HG02642 (cell line): ENCODE measurements around the gene NME1.
A peak's percentile ranks its signal among the peaks of the same experiment; 100 is the strongest.
"Not testable (repeated sequence)": the region's sequence is repeated elsewhere in the genome, so short reads cannot be mapped to it uniquely, and the experiment has no call there.

ENCODE experiments used
- ATAC-seq: cut with Tn5 transposase; IDR thresholded peaks from one replicate; pipeline ENCODE4 v1.9.1; 2021; ENCODE audit warnings: mild to moderate bottlenecking; ENCODE audit not compliant: unreplicated experiment, poor library complexity

The NME1 gene

DNA sequence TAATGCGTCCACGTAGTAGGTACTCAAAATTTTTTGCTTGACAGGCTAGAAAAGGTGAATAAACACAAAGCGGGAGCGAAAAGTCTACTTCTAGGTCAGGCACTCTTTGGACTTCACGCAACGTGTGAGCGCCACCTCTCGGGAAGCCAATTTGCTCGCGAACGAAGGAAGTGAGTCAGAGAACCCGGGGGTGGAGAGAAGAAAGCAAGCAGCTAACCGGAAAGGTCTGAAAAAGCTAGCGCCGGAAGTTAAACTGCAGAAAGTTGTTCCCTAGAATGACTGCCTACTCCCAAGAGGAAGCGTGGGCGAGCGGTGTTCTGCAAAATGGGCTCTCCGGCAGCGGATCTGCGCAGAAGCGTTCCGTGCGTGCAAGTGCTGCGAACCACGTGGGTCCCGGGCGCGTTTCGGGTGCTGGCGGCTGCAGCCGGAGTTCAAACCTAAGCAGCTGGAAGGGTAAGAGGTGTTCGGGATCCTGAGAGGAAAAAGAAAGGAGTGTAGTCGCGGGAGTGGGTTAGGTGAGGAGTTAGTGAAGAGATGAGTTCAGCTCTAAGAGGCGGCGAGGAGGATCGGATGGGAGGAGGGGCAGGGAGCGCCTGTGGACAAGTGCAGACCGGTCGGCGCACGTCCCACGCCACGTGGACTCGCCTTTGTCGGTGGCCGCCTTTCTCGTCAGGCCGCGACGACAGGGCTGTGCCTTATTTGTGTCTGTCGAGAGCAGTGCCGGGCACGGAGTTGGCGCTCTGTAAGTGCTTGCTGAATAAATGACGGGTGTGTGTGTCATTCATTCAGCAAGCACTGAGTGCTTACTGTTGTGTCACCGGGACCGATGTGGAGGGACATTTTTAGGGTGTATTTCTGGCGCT lies at the start of gene NME1:
Gene NME1 (plus strand): TSS at position 350 of the 863 bp plus-strand sequence. CDS start 2,096 bp downstream, outside the sequence.
- peak; percentile 93 for ATAC-seq

DNA sequence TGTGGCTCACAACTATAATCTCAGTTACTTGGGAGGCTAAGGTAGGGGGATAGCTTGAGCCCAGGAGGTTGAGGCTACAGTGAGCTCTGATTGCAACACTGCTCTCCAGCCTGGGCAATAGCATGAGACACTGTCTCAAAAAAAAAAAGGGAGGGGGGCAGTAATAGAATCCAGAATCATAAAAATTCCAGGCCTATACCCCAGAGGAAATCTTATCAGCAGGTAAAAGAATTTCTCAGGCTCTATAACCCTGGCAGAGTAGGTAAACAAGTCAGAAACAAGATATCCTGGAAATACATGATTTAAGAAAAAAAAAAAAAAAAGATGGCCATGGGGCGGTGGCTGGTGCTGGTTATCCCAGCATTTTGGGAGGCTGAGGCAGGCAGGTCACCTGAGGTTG lies 45.6 kb upstream of the NME1 start:
- no peak for ATAC-seq

DNA sequence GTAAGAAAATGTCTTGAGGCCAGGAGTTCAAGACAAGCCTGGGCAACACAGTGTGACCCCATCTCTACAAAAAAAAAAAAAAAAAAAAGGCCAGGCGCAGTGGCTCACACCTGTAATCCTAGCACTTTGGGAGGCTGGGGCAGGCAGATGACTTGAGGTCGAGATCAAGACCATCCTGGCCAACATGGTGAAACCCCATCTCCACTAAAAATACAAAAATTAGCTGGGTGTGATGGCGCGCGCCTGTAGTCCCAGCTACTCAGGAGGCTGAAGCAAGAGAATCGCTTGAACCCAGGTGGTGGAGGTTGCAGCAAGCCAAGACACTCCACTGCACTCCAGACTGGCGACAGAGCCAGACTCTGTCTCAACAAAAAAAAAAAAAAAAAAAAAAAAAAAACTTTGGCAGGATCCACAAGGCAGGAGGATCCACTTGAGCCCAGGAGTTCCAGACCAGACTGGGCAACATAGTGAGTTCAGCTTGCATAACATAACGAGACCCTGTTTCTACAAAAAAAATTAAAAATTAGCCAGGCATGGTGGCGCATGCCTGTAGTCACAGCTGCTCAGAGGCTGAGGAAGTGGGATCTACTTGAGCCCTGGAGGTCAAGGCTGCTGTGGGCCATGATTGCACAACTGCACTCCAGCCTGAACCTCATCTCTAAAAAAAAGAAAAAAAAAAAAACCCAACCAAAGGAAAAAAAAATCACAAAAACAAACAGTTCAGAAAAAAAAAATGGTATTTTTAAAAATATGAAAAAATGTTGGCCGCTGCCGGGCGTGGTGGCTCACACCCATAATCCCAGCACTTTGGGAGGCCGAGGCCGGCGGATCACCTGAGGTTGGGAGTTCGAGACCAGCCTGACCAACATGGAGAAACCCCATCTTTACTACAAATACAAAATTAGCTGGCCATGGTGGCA lies 40.8 kb upstream of the NME1 start:
- ATAC-seq: not testable (repeated sequence)

DNA sequence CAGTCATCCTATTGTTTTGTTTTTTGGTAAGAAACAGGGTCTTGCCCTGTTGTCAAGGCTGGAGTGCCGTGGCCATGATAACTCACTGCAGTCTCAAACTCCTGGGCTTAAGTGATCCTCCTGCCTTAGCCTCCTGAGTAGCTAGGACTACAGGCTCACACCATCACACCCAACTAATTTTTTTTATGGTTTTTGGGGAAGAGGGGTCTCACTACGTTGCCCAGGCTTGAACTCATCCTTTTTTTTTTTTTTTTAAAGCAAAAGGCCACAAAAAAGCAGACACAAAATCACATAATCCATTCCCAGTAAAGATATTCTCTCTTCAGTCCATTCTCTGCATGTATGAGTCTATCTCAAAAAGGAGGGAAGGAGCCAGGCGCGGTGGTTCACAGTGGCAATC lies 38.2 kb upstream of the NME1 start:
- ATAC-seq: no peak

DNA sequence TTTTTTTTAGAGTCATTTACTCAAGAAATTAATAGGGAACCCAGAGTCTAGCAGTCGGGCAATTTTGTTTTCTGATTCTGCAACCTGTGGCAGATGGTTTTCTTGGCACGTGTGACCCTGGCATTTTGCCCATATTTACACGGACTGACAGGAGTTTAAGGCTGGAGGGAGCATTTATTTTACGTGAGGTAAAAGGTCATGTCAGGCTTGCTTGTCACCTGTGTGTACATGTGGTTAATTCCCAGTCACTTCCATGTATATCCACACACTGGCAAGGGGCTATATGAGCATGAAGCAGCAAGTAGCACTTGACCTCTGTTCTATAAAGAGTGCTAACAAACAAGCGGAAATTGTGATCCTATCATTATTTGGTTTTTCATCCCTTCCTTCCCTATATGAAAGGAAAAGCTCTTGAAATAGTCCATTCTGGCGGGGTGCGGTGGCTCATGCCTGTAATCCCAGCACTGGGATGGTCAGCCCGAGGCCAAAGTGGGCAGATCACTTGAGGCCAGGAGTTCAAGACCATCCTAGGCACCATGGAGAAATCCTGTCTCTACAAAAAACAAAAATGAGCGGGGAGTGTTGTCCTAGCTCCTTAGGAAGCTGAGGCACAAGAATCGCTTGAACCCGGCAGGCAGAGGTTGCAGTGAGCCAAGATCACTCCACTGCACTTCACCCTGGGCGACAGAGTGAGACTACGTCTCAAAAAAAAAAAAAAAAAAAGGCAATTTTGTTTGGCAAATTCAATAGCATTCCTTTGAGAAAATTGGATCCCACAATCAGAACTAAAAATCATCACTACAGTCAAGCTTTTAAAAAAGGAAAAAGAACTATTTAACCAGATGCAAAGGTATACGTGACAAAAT lies 34.8 kb upstream of the NME1 start:
- ATAC-seq: no peak

DNA sequence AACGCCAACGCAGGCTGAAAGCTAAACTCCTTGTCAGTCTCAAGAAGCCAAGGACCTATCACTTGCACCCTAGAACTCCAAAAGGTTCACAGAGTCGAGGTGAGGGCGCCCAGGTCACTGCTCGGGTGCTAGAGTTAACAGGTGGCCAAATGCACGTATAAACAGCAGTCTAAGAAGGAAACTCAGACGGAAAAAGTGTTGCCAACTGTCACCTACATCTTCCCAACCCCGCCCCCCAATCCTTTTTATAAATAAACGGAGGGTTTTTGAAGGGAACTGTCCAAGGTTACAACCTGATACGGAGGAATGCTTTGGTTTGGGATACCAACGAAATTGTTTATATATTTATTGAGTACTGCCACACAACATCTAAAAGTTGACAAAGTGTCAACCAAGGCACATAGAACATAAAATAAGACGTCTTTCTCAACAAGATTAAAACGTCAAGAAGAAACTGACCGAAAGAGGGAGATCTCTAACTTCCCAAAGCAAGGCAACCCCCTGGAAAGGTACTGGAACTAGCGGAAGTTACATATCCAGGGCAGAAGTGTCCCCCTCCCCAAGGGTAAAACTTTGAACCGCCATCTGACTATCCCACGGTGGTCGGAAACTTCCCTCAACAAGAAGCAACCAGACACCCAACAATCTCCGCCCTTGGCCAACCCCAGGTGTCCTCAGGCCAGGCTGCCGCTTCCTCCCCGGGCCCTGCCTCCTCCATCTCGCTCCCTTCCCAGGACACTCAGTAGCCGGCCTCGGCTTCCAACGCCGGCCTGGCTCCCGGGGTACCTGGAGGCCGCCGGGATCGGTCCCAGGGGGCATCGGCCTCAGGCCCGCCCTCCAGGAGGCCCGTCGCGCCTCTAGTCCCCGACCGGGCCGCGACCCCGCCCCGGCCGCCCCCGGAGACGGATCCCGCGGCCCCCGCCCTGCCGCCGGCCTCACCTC lies 33.7 kb upstream of the NME1 start:
- peak; percentile 23 for ATAC-seq

DNA sequence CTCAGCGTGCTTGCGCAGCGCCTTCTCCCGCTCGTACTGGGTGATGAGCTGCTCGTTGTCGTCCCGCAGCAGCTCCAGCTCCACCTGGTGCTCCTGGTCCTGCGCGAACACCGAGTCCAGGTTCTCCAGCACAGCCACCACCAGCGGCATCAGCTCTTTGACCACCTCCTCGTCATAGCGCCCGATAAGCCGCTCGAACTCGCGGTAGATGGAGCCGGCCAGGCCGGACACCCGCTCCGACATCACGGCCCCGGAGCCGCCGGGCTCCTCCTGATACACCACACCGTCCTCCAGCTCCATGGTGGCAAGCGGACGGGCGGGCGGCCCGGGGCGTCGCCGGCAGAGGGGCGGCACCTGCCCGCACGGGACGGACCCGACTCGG lies 33.0 kb upstream of the NME1 start:
- peak; percentile 35 for ATAC-seq

DNA sequence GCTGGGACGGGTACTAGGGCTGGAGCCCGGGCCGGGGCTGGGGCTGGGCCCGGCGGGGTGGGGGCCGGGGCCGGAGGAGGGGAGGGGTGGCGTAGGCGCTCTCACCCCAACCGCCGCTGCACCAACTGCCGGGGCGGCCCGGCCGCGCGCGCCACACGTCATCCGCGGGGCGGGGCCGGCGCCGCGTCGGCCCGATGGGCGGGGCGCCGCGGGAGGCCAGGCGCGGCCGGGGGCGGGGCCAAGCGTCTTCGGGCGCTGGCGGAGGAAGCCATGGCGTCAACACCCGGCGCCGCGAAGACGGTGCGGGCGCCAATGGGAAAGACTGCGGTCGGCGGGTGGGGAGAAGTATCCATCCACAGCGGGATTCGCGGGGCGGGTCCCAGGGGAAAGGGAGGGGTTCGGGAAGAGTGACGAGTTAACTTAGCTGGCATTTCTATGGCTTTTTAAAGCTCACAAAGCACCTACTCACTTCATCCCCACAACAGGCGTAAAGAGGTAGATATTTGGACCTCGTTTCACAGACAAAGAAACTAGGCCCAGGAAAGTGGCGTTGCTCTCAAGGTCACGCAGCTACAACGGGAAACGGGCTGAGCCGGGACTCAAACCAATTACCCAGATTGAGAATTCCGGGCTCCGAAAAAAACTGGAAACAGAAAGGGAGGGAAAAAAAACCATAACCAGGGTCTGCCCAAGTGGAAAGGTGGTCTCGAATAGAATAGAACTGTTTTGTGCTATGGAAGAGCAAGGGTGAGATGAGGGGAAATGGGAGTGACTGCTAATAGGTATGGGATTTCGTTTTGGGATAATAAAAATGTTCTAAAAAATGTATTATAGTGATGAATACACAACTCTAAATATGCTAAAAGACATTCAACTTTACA lies 32.4 kb upstream of the NME1 start, which contains the start of gene SPAG9:
Gene SPAG9 (minus strand): TSS at position 130 of the 881 bp plus-strand sequence. CDS start 212 bp downstream, outside the sequence.
- peak; percentile 75 for ATAC-seq

DNA sequence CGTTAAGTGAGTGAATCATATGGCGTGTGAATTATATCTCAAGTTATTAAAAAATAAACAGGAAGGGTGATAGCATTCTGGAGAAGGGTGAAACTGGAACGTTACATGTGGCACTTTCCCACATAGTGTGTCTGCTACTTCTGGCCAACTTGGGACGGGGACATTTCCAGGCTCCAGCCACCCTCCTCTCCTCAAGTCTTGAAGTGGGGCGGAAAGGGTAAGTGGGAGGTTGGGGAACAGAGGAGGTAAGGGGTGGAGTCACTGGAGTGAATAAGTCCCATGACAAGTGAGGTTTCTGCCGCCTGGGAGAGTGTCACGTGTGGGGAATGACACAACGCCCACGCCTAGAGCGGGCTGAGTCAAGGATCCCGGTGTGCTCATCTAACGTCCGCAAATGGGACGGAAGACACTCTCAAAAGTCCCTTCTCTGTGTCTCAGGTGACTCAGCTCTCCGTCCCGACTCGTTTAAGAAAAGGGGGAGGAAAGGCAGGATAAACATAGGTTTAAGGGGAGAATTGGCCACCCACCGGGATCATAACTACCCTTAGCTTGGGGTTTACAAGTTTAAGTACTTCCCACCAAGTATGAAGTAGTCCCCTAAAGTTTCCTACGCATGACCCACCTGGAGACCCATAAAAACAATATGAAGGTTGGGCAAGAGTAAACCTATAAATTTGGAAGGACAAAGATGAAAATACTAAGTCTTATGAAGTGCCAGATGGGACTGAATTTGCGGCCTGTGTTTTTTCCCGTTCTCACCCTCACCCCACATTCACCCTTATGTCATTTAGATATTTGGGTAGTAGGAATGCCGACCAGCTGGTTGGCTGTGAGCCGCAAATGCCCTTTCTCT lies 31.5 kb upstream of the NME1 start:
- ATAC-seq: peak; percentile 37

DNA sequence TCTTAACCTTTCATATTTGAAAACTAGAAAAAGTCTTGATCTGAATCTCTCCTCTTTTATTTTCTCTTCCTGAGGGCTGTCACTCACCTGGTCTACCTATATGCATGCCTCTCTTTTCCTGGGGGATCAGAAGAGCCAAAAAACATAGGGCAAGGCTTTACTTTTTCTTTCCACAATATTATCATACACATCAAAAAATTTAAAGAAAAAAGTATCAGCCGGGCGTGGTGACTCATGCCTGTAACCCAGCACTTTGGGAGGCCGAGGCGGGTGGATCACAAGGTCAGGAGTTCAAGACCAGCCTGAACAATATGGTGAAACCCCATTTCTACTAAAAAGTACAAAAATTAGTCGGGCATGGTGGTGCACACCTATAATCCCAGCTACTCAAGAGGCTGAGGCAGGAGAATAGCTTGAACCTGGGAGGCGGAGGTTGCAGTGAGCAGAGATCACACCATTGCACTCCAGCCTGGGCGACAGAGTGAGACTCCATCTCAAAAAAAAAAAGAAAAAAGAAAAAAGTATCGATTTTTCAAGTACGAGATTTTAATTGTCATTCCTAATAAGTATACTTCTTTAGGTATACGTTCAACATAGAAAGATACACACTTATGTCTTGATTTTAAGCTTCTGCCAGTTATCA lies 30.8 kb upstream of the NME1 start:
- ATAC-seq: not testable (repeated sequence)

DNA sequence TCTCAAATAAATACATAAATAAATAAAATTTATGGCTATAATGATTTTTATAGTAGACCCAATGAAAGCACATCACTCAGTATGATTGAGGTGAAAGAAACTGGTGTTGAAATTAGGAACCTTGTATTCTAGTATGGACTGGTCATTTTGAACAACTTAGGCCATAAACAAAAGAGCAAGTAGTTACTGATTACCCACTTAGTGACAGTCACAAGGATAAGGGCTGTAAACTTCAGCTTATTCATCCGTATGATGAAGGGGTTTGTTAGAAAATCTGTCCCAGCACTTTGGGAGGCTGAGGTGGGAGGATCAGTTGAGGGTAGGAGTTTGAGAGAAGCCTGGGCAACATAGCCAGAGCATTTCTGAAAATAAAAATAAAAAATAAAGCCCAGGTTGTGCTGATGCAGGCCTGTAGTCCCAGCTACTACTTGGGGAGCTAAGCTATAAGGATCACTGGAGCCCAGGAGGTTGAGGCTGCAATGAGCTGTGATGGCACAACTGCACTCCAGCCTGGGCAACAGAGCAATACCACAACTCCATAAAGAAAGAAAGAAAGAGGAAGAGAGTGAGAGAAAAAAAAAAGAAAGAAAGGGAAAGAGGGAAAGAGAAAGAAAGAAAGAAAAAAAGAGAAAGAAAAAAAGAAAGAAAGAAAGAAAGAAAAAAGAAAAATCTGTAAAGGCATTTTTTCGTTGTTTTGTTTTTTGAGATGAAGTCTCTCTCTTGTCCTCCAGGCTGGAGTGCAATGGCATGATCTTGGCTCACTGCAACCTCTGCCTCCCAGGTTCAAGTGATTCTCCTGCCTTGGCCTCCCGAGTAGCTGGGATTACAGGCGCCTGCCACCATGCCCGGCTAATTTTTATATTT lies 28.5 kb upstream of the NME1 start:
- no peak for ATAC-seq

DNA sequence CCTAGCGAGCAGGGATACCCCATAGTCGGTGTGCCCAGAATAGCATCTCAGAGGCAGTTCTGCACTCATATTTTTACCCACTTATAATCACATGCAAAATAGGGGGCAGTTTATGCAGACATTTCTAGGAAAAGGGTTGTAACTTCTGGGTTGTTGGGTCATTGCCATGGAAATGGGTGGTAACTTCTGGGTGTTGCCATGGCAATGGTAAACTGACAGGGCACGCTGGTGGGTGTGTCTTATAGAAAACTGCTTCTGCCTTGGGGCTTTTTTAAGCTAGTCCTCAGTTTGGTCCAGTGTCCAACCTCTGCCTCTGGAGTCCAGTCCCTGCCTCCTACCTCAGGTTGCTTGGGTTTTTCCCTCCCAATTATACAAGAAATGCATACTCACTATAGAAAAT lies 25.3 kb upstream of the NME1 start:
- no peak for ATAC-seq

DNA sequence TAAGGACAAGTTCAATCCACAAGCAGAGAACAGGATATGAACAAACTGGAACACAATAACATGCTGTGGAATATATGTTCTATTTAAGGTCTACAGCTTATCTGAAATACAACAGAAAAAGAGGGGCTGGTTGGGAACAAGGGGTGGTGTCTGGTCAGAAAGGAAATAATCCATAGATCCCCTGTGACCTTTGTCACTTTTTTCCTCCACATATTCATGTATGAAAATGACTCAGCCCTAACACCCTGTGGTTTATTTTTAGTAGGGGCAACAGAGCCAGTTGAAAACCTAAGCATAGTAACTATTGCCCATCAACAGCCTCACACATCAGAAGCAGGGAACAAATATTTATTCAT lies 20.4 kb upstream of the NME1 start:
- ATAC-seq: no peak

DNA sequence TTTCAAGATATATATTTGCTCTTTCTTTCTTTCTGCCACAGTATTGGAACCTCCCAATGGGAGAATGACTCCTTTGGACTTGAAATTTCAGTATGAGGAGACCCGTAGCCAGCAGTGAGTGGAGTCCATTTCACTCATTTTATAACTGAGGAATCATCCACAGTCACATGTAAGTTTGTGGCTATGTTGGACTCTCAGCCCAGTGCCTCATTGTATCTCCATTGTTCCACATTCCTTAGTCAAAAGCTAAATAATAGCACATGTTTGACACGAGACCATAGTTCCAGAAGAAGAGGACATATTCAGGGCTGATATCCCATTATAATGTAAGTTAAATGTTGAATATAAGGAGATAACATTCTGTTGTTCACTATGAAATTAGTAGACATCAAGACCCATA lies 20.0 kb upstream of the NME1 start:
- ATAC-seq: no peak

DNA sequence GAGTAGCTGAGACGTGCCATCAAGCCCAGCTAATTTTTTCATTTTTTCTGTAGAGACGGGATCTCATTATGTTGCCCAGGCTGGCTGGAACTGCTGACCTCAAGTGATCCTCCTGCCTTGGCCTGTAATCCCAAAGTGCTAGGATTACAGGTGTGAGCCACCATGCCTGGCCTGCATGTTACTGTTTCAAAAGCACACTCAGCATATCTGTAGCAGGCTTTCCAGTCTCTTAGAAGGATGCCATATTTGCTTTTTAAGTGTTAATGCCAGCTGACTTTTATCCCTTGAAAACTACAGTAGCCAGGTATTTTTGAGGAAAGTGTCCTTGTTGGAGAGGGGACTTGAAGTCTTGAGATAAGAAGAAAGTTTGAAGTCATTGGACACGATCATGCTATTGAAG lies 17.4 kb upstream of the NME1 start:
- ATAC-seq: no peak

DNA sequence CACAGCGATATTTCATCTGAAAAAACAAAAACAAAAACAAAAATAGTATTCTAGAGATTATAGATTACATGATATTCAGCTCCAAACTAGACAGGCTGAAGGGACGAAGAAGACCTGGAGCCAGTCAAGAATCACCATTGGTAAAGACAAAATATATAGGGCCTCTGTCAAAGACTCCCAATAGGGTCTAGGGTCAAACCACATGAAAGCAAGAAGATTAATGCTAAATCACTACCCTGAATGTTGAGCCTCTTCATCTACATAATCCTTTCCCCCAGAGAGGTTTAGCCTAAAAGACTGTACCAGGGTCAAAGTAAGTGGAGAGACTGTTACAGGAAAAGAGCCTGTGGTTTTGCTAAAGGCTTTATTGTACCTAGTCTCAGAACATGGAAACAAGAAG lies 10.8 kb upstream of the NME1 start:
- ATAC-seq: no peak
